Forelimb muscle (tissue), 1 donor: ENCODE measurements around the gene B4GALT6. TPM values are rescaled to one million over a fixed set of nuclear protein-coding genes. Genes with fewer than 3 reads are reported as not detected.
A peak's percentile ranks its signal among the peaks of the same experiment; 100 is the strongest.

Source experiments
- DNase-seq: peaks from one replicate; pipeline ENCODE4 v3.0.0-alpha.2; 2013; ENCODE audit warnings: low read depth
- polyA plus RNA-seq: library from polyadenylated mRNA; unstranded; fragments of 120-200 nt; gene quantifications from one replicate; pipeline ENCODE4 v1.2.1, GENCODE V29; 2013; ENCODE audit not compliant: insufficient read length

Gene B4GALT6
- polyA plus RNA-seq, 1 donor, result 11.5 TPM

DNA sequence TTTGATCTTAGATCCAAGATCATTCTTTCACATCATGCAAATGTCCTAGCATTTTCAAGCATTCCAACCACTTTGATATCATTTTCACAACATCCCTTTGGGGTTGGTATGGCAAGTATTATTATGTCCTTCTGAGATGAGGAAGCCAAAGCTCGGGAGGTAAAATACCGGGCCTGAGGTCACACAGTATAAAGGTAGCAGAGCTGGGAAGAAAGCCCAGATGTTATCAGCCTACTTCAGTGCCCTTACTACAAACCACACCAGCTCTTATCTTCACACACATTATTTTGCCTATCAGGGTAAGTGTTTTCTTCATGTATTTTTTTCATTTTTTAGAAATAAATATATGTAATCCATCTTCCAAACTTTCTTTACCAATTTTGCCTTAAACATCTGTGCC is 4.2 kb upstream of the B4GALT6 start:
- DNase-seq, result no peak

DNA sequence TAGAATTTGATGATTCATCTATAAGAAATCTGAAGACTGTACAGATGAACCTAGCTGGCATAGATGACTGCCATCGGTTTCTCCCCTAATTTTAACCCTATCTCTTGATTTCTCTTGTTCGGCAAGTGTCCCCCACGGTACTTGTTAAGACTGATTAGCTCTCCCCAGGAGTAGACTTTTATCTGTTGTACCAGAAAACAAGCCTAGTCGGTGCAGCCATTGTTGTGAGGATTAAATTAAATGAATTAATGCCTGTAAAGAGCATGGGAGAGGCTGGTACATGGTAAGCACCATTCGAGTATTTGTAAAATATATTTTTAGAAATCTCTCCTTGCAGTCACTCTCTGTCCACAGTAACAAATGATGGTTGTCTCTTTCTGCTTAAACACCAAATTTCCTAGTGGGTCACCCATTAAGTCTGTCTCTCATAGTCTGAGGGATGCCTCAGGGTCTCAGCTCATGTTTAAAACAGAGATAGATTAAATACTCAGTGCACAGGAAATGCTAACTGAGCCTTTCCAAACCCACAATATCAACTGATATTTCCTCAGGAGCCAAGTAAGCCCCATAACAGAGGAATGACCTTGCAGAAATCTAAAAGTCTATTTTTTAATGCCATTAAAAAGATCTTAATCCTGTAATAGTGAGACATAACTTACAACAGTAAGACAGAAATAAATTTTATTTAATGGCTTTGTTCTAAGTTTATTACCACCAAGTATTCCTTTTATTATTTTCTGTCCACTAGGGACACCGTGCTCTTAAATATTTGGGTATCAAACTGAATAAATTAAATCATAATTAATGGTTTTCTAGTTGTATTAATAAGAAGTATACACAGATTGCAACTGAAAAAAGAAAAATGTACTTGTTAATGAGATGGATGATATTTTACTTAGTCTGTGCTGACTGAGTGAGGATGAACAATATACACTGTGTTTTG is 2.9 kb upstream of the B4GALT6 start:
- no peak for DNase-seq

DNA sequence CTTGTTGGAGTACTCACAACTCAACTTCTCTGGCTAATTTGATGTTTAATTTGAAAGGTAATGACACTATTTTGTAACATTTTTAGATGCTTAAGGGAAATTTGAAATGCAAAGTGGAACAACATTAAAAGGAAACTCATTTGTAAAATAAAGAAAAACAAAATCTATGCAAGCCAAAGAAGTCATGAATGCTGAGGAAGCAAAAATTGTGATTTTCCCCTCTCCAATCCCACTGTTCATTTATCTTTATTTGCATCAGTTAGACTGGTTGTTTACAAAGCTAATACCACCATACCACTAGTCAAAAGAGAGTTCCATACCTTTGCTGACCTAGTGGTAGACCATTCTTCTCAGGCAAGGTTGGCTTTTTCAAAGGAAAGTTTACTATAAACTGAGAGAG is 2.2 kb upstream of the B4GALT6 start:
- DNase-seq, result no peak

DNA sequence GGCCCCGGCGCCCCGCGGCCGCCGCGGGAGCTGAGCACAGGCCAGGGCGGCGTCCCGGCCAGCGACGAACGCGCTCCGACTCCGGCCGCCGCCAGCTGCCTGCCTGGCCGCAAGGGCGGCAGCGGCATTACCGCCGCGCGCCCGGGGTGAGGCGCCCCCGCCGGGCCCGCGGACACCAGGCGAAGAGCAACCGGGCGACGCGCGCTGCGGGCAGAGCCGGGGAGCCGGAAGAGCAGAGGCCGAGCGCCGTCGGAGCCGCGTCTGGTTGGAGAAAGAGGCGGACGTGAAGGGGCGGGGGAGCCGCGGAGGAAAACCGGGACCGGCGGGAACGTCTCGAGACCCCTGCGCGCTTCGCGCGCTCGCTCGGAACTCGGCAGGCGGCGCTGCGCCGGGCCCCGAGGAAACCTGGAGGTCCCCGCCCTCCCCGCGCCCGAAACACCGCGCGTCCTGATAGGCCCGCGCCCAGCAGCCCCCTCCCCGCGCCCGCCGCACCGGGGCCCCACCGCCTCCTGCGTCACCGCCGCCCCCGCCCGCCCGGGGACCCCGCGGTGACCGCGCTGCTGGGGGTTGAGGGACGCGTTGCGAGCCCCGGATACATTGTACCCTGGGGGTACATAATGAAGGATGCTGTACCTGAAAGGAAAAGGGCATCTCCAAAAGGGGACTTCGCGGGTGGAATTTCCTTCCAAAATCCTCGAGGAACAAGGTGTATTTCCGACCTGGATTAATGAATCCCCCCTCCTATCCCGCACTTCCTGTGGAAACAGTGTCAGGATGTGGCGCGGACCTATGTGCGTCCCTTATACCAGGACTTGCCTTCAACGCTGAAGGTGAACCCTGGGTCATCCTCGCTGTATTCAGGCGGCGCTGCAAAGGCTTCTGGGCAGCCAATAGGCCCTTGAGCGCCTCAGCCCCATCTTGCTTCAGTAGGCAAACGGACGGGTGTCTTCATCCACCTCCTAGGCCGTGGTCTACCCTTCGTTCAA is 1.0 kb upstream of the B4GALT6 start:
- peak; percentile 43 for DNase-seq

DNA sequence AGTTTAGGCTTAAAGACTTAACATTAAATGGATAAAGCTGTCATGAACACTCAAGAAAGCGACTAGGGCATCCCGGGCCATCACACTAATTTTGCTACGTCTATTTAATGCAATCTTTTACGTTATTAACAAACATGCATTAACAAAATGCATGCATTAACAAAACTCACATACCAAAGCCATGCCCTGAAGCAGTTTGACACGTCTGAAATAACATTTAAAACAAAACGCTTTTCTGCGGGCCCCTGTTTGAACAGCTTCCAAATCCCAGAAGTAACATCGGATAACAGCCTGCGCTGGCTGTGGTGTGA is 458 bp downstream of the B4GALT6 start:
- DNase-seq, result no peak

DNA sequence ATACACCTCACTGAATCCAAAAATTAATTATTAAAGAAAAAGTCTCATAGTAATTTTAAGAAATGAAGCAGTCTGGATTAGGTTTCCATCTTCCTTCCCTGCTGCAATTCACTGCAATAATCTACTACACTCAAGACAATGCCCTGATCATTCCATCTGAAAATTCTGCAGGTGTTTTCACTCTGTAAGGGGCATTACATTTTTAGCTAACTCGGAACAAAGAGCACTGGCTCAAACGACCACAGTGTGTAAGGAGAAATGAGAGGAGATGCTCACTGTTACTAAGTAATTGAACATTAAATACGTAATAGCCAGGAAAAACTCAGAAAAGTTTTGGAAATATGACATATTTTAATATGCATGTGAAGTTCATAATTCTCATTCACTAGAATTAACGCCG is 1.3 kb downstream of the B4GALT6 start:
- no peak for DNase-seq

DNA sequence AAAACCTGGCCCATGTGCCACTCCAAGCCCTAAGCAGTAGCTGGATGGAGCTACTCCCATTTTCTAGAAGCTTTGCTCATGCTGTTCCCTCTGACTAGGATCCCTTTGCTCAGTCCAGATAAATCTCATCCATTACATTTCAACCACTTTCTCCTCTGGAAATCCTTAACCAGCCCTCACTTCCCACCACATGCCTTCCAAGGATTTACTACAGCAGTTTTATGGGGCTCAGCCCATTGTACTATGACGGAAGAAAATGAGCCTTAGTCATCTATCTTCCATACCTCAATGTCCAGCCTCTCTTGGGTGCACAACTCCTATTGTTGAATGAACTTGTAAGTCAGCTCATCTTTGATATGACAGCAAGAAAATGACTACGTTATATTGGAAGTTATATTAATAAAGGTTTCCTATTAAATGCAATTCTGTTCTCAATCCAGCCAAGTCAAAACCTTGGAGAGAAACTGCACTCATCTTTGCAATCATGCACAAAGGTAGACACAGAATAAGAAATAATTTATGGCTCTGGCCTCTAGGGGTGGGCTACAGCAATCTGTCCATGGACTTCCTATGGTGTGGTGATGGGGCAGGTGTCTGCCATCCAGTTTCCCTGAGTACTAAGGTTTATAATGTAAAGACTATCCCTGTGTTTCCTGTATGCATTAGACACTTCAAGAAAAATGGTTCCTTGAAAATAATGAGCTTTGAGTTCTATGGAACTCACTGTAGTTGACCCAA is 3.4 kb downstream of the B4GALT6 start:
- DNase-seq, result no peak

DNA sequence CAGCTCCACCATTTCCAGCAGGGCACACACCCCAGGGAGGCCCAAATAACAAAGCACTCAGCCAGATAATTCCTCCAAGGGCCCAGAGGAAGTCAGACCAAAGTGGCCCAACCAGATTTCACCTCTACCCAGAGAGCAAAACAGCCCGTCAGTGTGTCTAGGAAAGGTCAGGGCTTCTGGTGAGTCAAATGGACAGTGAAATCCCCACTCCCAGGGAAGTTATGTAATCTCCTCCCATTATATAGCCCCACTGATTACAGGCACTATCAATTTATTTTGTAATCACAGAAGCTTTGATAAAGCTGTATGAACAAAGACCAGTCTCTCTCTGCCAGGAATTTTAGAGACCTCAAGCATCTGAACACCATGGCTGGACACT is 4.0 kb downstream of the B4GALT6 start:
- no peak for DNase-seq

DNA sequence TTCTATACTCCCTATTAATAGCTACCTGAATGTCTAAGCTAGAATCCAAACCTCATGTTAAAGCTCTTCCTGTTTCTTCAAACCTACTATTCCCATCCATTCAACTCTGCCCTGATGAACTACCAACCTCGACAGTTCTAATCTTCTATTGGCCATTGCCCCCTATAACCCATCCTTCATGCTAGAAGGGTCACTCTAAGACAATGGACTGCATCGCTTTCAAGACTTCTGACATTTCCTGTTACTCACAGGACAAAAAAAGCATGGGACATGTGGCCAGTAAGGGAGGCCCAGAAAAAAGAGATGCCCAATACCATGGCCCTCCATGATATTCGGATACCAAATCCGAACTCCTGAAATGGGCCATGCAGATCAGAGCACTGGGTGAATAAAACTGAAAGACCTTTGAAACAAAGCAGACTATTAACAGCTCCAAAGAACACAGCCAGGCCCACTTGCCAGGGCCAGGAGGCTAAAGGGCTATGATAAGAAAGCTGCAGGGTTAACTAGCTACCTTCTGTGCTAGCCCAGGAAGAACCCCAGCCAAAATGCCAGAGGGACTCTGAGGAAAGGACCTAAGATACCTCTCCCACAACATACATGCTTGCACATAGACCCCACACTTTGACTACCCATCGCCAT is 4.5 kb downstream of the B4GALT6 start:
- DNase-seq, result no peak

DNA sequence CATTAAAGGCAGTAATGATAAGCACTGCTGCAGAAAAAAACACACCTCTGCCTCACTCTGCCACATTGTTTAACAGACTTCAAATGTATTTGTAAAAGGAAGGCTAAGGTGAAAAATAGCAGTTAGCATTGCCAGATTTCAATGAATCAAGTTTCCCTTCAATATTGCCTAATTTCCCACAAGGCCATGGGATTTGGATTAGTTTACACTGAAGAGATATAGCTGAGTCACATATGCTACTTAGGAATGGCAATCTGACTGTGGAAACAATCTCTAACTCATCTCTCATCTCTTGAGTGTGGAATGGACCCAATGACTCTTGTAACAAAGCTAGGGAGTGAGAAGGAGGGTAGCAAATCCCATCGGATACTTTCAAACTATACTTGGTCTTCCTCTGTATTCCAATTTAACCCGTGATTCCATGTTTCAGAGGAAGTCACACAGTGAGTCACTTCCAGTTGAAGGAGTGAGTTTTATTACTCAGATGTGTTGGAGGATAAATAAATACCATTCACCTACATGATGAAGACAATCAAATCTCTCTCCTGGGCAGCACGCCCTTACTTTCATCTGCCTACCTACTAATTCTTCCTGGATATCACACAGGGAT is 5.1 kb downstream of the B4GALT6 start:
- no peak for DNase-seq

DNA sequence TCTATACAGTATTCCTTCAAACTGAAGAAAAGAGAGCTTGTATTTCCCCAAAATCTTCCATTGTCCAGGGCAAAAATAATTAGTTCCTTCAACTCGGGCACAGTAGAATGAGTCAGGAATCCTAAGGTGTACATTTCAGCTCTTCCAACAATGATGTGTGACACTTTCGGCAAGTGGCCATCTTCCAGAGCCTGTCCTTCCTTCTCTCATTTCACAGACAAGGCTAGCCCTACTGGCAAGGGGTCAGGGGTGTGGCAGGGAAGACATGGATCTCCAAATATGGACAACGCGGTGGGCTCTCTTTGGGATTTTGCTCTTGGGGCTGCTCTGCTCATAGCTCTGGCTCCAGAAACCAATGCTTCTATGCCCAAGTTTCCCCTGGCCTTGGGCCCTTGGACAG is 6.0 kb downstream of the B4GALT6 start:
- DNase-seq, result no peak

DNA sequence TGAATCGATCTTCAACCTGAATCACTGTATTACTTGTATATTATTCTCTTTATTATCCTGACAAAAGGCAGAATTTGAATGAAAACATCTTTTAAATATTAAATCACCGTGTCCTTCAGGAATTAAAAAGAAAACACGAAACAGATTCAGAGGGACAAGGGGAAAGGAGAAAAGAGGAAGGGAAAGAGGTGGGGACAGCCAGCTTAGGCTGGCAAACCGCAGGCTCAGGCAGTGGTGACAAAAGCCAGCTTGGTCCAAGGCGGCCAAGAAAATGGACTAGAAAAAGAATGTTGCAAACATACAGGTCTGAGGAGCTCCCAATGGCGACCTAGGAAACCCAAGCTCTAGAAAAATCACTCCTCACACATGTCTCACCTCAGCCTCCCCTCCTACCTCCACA is 6.8 kb downstream of the B4GALT6 start:
- DNase-seq, result no peak

DNA sequence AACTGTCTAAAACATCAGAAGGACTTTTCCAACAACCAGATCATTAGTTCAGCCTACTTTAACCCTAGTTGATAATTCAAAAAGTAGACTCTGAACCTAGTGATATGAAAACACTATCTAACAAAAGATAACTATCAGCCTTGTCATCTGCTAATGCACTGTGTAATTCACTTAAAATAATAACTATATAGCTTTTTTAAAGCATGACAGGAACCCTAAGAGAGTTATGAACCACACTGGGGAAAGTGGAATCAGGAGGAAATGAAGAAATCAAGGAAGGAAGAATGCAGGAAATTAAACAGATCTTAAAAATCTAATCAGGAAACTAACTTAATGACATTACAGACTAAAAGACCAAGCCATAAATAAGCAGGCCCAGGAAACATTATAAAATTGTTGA is 9.0 kb downstream of the B4GALT6 start:
- no peak for DNase-seq

DNA sequence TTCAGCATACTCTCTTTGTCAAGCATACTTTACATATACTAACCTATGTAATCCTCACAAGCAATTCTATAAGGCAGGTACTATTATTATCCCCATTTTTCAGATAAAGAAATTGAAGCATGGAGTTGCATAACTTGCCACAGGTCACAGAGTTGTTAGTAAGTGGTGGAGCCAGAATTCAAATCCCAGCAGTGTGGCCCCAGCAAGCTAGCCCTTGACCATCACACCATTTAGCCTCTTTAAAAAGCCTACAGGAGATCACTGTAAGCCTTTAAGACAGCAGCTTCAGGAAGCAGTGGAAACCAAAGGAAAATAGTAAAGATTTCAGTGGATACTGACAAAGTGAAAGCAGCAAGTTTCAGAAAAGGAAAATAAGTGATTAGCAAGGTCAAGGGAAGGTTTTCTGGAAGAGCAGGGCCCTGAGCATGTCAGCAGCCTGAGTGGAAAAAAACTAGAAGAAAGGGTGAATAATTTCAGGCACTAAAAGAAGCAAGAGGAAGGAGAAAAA is 11.7 kb downstream of the B4GALT6 start:
- DNase-seq, result no peak

DNA sequence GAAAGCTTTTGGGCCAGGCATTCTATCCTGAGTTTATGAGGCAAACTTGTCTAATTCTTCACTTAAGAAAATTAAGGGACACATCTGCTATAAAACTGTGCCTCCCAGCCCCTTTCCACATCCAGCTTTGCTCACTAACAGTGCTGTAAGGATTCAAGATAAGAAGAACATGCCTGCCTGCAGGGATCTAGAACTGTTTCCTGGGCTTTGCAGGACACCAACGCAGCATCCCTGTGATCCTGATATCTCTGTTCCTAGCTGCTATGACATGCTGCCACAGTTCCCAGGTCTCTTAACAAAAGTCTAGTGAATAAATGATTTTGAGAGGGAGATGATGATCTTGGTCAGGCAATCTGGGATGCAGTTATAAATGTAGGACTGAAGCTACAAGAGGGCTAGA is 12.4 kb downstream of the B4GALT6 start:
- no peak for DNase-seq

DNA sequence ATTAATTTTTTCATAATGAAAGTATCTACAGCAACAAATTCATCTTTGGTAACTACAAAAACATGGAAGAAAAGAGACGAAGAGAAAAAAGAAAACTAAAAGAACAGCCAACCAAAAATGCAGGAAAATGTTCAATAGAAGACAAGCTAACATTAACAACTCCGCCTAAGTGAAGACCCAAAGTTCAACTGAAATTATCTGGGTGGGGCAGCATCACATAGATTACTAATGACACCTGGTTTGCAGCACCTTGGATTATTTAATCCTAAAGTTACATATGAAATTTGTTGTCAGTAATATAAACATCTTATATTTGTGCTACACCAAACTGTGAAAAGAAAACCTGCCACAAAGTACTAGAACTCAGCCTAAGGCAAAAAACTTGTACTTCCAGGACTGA is 14.8 kb downstream of the B4GALT6 start:
- no peak for DNase-seq

DNA sequence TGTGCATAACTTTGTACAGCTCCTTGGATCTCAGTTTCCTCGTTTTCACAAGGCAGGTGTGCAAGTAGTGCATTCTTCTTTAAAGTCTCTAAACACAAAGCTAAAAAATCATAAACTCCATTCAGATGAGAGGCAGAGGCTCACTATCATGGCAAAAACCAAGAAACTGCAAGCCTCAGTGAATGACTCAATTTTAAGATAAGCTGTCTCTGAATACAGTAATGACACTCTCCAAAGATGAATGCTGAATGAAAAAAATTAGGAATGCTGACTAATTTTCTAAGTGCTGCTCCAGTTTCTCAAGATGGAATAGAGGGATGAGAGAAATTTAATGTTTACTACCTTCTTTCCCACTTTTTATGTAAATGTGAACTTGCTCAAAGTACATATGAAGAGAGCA is 17.2 kb downstream of the B4GALT6 start:
- DNase-seq, result no peak

DNA sequence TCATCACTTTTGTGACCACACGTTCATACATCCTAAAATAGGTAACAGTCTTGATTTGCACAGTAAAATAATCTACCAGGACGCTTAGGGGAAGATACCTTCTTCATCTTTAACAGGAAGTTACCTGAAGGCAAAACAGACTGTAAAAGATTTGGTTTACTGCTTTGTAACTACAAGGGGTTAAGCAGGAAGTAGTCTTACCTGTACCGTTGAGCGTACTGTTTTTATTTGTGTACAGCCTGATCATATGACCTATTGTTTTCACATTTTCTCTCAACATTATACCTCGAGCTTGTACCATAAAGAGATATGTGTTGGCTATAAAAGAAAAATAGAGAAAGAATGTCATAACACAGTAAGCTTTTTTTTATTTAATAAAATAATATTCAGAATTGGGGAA is 18.3 kb downstream of the B4GALT6 start:
- no peak for DNase-seq

DNA sequence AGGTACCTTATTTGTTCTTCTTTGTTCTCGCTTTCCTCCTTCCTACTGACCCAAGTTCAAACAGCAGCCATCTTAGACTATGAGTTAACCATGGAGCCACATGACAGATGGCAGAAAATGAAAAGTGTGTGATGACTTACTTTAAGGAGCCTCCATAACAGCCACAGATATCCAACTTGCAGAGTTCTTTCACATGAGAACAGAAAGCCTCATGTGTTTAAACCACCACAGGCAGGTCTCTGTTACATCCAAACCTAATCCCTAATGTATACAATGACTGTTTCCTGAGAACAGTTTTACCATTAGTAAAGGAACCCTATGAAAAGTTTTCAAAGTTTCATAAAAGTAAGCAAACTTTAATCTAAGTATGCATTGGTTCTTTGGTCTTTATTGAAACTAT is 20.3 kb downstream of the B4GALT6 start:
- DNase-seq, result no peak

DNA sequence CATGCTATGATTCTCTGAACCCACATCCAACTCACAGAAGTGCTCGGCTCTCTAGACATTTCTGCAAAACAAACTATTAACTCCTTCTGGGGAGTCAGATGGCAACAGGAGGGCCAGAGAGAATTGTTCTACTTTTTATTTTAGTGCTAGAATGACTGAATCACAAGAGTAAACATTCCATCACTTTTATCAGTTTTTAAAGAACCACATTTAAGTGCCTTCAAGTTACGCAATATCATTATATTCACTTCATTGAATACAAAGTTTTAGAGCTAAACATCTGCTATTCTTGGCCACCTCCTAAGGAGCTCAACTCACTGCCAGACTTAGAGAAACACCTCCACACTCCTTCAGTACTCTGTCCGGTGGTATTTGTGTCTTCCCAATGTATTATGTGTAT is 22.4 kb downstream of the B4GALT6 start:
- no peak for DNase-seq

DNA sequence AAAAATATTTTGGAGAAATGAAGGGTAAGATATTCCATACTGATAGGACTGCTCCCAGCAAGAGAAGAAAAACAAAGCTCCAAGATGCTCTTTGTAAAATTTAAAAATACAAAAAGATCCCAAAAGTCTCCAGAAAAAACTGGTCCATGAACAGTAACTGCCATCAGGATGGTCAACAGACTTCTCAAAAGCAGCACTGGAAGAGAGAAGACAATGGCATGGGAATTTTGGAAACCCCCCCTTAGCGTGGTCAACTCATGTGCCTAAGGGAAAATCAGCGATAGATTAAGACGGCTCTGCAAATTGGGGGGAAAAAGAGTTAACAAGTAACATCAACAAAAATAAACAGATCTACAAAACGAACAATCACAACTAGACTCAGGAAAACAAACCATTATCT is 23.6 kb downstream of the B4GALT6 start:
- no peak for DNase-seq
